NCI-H345 (cell line): ENCODE measurements around the gene VMO1.

Experiments used
- DNase-seq: peaks from one replicate; lab custom pipeline; 2025; lab: John Stamatoyannopoulos, UW

The VMO1 gene

GRCh38 chr17:4800462-4801196 lies 14.5 kb upstream of the VMO1 start:
- DNase-seq = no peak

- DNase-seq = peak; percentile 6
Measured at GRCh38 chr17:4796552-4796920, 10.4 kb upstream of the VMO1 start.

- no peak for DNase-seq
Measured at GRCh38 chr17:4795168-4795567, 9.0 kb upstream of the VMO1 start.

- no peak for DNase-seq
Measured at GRCh38 chr17:4790705-4791088, 4.5 kb upstream of the VMO1 start.

- peak; percentile 78 for DNase-seq
Measured at GRCh38 chr17:4789951-4790704, 4.0 kb upstream of the VMO1 start.

GRCh38 chr17:4789701-4789950 lies 3.5 kb upstream of the VMO1 start:
- no peak for DNase-seq

GRCh38 chr17:4788807-4789700 lies 2.9 kb upstream of the VMO1 start, which contains the start of gene GLTPD2:
Gene GLTPD2, plus strand, starts transcription at chr17:4788964. Its CDS starts 48 bp downstream, at chr17:4789012.
- DNase-seq = no peak

GRCh38 chr17:4788159-4788806 lies 2.1 kb upstream of the VMO1 start:
- DNase-seq = no peak

GRCh38 chr17:4786516-4786915 lies 352 bp upstream of the VMO1 start:
- DNase-seq = no peak

- DNase-seq = no peak
Measured at GRCh38 chr17:4785311-4786105, 656 bp downstream of the VMO1 start.

- DNase-seq = no peak
Measured at GRCh38 chr17:4782652-4783051, 3.5 kb downstream of the VMO1 start.

GRCh38 chr17:4780325-4780955 lies 5.7 kb downstream of the VMO1 start:
- no peak for DNase-seq

- no peak for DNase-seq
Measured at GRCh38 chr17:4777969-4778760, 8.0 kb downstream of the VMO1 start.

- no peak for DNase-seq
Measured at GRCh38 chr17:4772235-4772613, 13.9 kb downstream of the VMO1 start.

- DNase-seq = peak; percentile 13
Measured at GRCh38 chr17:4771519-4772234, 14.5 kb downstream of the VMO1 start, which contains the start of gene TM4SF5. Gene TM4SF5, plus strand, starts transcription at chr17:4771886. Its CDS starts 37 bp downstream, at chr17:4771923.

- DNase-seq = no peak
Measured at GRCh38 chr17:4769628-4770027, 16.5 kb downstream of the VMO1 start.

GRCh38 chr17:4768298-4768697 lies 17.9 kb downstream of the VMO1 start:
- no peak for DNase-seq

GRCh38 chr17:4766723-4767122 lies 19.4 kb downstream of the VMO1 start:
- no peak for DNase-seq

- DNase-seq = no peak
Measured at GRCh38 chr17:4766201-4766600, 20.0 kb downstream of the VMO1 start.
